DMS53 (cell line): ENCODE measurements around the gene NUP107.

Experiments used
- DNase-seq: peaks from one replicate; lab custom pipeline; 2025; lab: John Stamatoyannopoulos, UW

Gene NUP107

GRCh38 chr12:68739891-68740290 lies 53.1 kb downstream of the NUP107 start:
- DNase-seq: no peak

GRCh38 chr12:68743356-68743755 lies 56.6 kb downstream of the NUP107 start:
- DNase-seq: no peak

- peak; percentile 63 for DNase-seq
Observed at GRCh38 chr12:68745376-68745903, 58.7 kb downstream of the NUP107 start.

- DNase-seq: peak; percentile 98
Observed at GRCh38 chr12:68745904-68746571, 59.3 kb downstream of the NUP107 start, which contains the start of gene SLC35E3. SLC35E3 (plus strand) TSS chr12:68746176; CDS start chr12:68746378, 202 bp downstream.

GRCh38 chr12:68746572-68747180 lies 59.9 kb downstream of the NUP107 start:
- peak; percentile 73 for DNase-seq

- DNase-seq: no peak
Observed at GRCh38 chr12:68749443-68749842, 62.7 kb downstream of the NUP107 start.

- no peak for DNase-seq
Observed at GRCh38 chr12:68749861-68750260, 63.1 kb downstream of the NUP107 start.

GRCh38 chr12:68750506-68750905 lies 63.7 kb downstream of the NUP107 start:
- peak; percentile 25 for DNase-seq

- no peak for DNase-seq
Observed at GRCh38 chr12:68755536-68756243, 68.9 kb downstream of the NUP107 start.

- DNase-seq: no peak
Observed at GRCh38 chr12:68759852-68760251, 73.1 kb downstream of the NUP107 start.

GRCh38 chr12:68760806-68761441 lies 74.1 kb downstream of the NUP107 start:
- no peak for DNase-seq

GRCh38 chr12:68761442-68761812 lies 74.6 kb downstream of the NUP107 start:
- no peak for DNase-seq

- no peak for DNase-seq
Observed at GRCh38 chr12:68761901-68762630, 75.3 kb downstream of the NUP107 start.

- no peak for DNase-seq
Observed at GRCh38 chr12:68762691-68763090, 75.9 kb downstream of the NUP107 start.

GRCh38 chr12:68765696-68766095 lies 78.9 kb downstream of the NUP107 start:
- DNase-seq: no peak

- DNase-seq: no peak
Observed at GRCh38 chr12:68766646-68767045, 79.9 kb downstream of the NUP107 start.

- DNase-seq: no peak
Observed at GRCh38 chr12:68767191-68767590, 80.4 kb downstream of the NUP107 start.

GRCh38 chr12:68768431-68768939 lies 81.7 kb downstream of the NUP107 start:
- DNase-seq: no peak

- no peak for DNase-seq
Observed at GRCh38 chr12:68769941-68770340, 83.2 kb downstream of the NUP107 start.

- DNase-seq: no peak
Observed at GRCh38 chr12:68771223-68771925, 84.6 kb downstream of the NUP107 start.

- no peak for DNase-seq
Observed at GRCh38 chr12:68772714-68773113, 85.9 kb downstream of the NUP107 start.
